K562 (cell line): Measurements from ENCODE around the gene REX1BD. TPM values are rescaled to one million over a fixed set of nuclear protein-coding genes. Genes with fewer than 3 reads are reported as not detected.

Source experiments
- DIDO1 ChIP-seq: fragments of 450-650 bp; IDR thresholded peaks from 2 replicates; pipeline ENCODE4 v1.6.1; 2016; ENCODE audit warnings: low read depth, missing biosample characterization, missing genetic modification characterization
- GTF2E2 ChIP-seq: fragments of 200-800 bp; sonication (Bioruptor generic); IDR thresholded peaks from 2 replicates; pipeline ENCODE4 v1.6.1; 2016; ENCODE audit warnings: missing genetic modification characterization, missing compliant biosample characterization
- HCFC1 ChIP-seq: IDR thresholded peaks from 2 replicates; pipeline ENCODE4 v1.6.1; 2012; ENCODE audit warnings: low read depth, low read length, improper control_type of control experiment
- HMBOX1 ChIP-seq: sonication (generic); IDR thresholded peaks from 2 replicates; pipeline ENCODE4 v1.6.1; 2016
- MAFK ChIP-seq: IDR thresholded peaks from 2 replicates; pipeline ENCODE4 v1.6.1; 2011; ENCODE audit warnings: low read length, improper control_type of control experiment
- MEIS2 ChIP-seq: fragments of 450-650 bp; IDR thresholded peaks from 2 replicates; pipeline ENCODE4 v1.6.1; 2014; ENCODE audit warnings: mild to moderate bottlenecking; ENCODE audit not compliant: partially characterized antibody
- MLX ChIP-seq, 2 experiments: fragments of 450-650 bp in 1 of 2; sonication (generic) in 1 of 2; formaldehyde crosslinking; conservative IDR thresholded peaks; 2 replicates each; pipeline versions ENCODE4 v1.4.0 to v1.8.1; 2020 to 2022; ENCODE audit warnings: mild to moderate bottlenecking in 1 of 2, missing genetic modification reagents in 1 of 2
- POLR3G ChIP-seq: IDR thresholded peaks from 2 replicates; pipeline ENCODE4 v1.6.1; 2011; ENCODE audit not compliant: insufficient read length, insufficient replicate concordance; ENCODE audit errors: extremely low read depth
- REST ChIP-seq, 2 experiments: fragments of 450-650 bp; formaldehyde crosslinking in 1 of 2; IDR thresholded peaks; 2 replicates each; pipeline versions ENCODE4 v1.4.0 to v1.6.1; 2014 to 2020; ENCODE audit warnings: mild to moderate bottlenecking in 2 of 2, borderline replicate concordance in 1 of 2, low read depth in 1 of 2
- RNF219 ChIP-seq: fragments of 250-450 bp; sonication (Bioruptor Pico); IDR thresholded peaks from 2 replicates; pipeline ENCODE4 v1.5.0; 2022; ENCODE audit warnings: mild to moderate bottlenecking
- SMARCB1 ChIP-seq: IDR thresholded peaks from 2 replicates; pipeline ENCODE4 v1.6.1; 2011; ENCODE audit warnings: improper control_type of control experiment, low read depth; ENCODE audit not compliant: insufficient read length
- polyA plus RNA-seq, 8 experiments: library from polyadenylated mRNA; depleted of rRNA in 4 of 8; stranded (reverse) in 5 of 8; unstranded in 3 of 8; fragments of >200 nt; fragmentation: Nextera tagmentation in 2 of 8; fragmentation: Illumina TruSeq in 1 of 8; extraction: Ambion mirVana in 2 of 8; extraction: Trizol in 1 of 8; gene quantifications; 2 replicates each; pipeline versions ENCODE4 v1.2.1 to v1.2.3, GENCODE V29; 2011 to 2014; ENCODE audit warnings: inconsistent platforms in 1 of 8, missing spikeins in 1 of 8
- total RNA-seq, 7 experiments: library from RNA; depleted of rRNA in 6 of 7; stranded (reverse); fragments of >200 nt in 6 of 7; fragmentation: Illumina TruSeq in 2 of 7; extraction: Trizol in 2 of 7; gene quantifications; 2 replicates each; pipeline versions ENCODE4 v1.2.1 to v1.2.3, GENCODE V29; 2011 to 2021; ENCODE audit warnings: low replicate concordance in 1 of 7
- TF ChIP-seq, protein P1 (sequence below): fragments of 250-450 bp; sonication (Bioruptor Pico); IDR thresholded peaks from 2 replicates; pipeline ENCODE4 v1.4.0; 2020; ENCODE audit warnings: borderline replicate concordance

The REX1BD gene
- total and polyA plus RNA-seq, 9 of the 15 experiments (the other 6 are each of a cell fraction or from before 2014, with no cell fraction given) = 1.9 to 136 (median 13.8) TPM

GRCh38 chr19:18543814-18544475 is 44.7 kb upstream of the REX1BD start (continued):
- TF ChIP-seq MEIS2 (peak; percentile 69), GTF2E2 (tag) (no peak; the same call in 1 of the 2 replicates), POLR3G (no peak), HCFC1 (peak; percentile 27; the same call in 1 of the 2 replicates), MLX (CRISPR knock-in tag; conservative IDR thresholded peaks at IDR 0.05) (no peak), RNF219 (CRISPR knock-in tag) (no peak), HMBOX1 (peak; percentile 66; the same call in 1 of the 2 replicates), SMARCB1 (no peak), MAFK (no peak), DIDO1 (tag) (no peak), REST (IDR thresholded peaks at IDR 0.05; ENCODE audit: borderline replicate concordance) (peak; percentile 66; the same call in 1 of the 2 replicates), REST (CRISPR knock-in tag; IDR thresholded peaks at IDR 0.05; ENCODE audit: low read depth) (no peak)
- TF ChIP-seq, protein P1, sequence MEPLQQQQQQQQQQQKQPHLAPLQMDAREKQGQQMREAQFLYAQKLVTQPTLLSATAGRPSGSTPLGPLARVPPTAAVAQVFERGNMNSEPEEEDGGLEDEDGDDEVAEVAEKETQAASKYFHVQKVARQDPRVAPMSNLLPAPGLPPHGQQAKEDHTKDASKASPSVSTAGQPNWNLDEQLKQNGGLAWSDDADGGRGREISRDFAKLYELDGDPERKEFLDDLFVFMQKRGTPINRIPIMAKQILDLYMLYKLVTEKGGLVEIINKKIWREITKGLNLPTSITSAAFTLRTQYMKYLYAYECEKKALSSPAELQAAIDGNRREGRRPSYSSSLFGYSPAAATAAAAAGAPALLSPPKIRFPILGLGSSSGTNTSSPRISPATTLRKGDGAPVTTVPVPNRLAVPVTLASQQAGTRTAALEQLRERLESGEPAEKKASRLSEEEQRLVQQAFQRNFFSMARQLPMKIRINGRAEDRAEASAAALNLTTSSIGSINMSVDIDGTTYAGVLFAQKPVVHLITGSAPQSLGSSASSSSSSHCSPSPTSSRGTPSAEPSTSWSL (CRISPR knock-in tag) = no peak
